Measurements from ENCODE around the gene ARF4. TPM values are rescaled to one million over a fixed set of nuclear protein-coding genes. Genes with fewer than 3 reads are reported as not detected.

ARF4 gene
- total RNA-seq, 2 donors from 2014 or later = 136 to 139 TPM

- peak within 1 kb of the TSS; percentile 79 to 89 for H3K27ac ChIP-seq
- DNase-seq (ENCODE audit: low spot score) (peak; percentile 67), ATAC-seq (ENCODE audit: insufficient number of reproducible peaks, low FRiP score, low read depth) (peak; percentile 97)
- no peaks in the 10 kb centered on the region for H3K9me3 ChIP-seq
- no peak for TF ChIP-seq CTCF (IDR thresholded peaks at IDR 0.05)
- H3K36me3 ChIP-seq = no peaks in the 10 kb centered on the region
- H3K4me1 ChIP-seq (ENCODE audit: control insufficient read depth in 1 of 2, low read depth in 2 of 2) = peaks cover 24 to 31% of the 10 kb centered on the region in 2 donors
- no peaks in the 10 kb centered on the region for H3K27me3 ChIP-seq (replicated peaks; ENCODE audit: insufficient read depth)
- peak within 1 kb of the TSS; percentile 78 for H3K4me3 ChIP-seq
Observed at GRCh38 chr3:57555738-57556458, 41.2 kb downstream of the ARF4 start, which contains the start of gene PDE12. PDE12 (plus strand) TSS chr3:57556274; CDS start chr3:57556380, 106 bp downstream.

- H3K27ac ChIP-seq = peak overlapping the region; percentile 79 to 89
- no peaks in the 10 kb centered on the region for H3K36me3 ChIP-seq
- peaks cover 24 to 31% of the 10 kb centered on the region in 2 donors for H3K4me1 ChIP-seq (ENCODE audit: control insufficient read depth in 1 of 2, low read depth in 2 of 2)
- TF ChIP-seq CTCF (IDR thresholded peaks at IDR 0.05) = no peak
- no peaks in the 10 kb centered on the region for H3K9me3 ChIP-seq
- H3K4me3 ChIP-seq = peak overlapping the region; percentile 78
- no peak for ATAC-seq (ENCODE audit: insufficient number of reproducible peaks, low FRiP score, low read depth)
- no peak for DNase-seq (ENCODE audit: low spot score)
- no peaks in the 10 kb centered on the region for H3K27me3 ChIP-seq (replicated peaks; ENCODE audit: insufficient read depth)
Observed at GRCh38 chr3:57555306-57555705, 41.8 kb downstream of the ARF4 start.

- Histone ChIP-seq H3K36me3 (no peaks in the 10 kb centered on the region), H3K4me3 (no peak overlapping the region), H3K9me3 (no peaks in the 10 kb centered on the region), H3K27me3 (replicated peaks; ENCODE audit: insufficient read depth) (no peaks in the 10 kb centered on the region), H3K4me1 (ENCODE audit: control insufficient read depth in 1 of 2, low read depth in 2 of 2) (peaks cover 13 to 27% of the 10 kb centered on the region in 2 donors), H3K27ac (peak overlapping the region in 1 of 2 donors; percentile 9)
- DNase-seq (ENCODE audit: low spot score) = no peak
- TF ChIP-seq CTCF (IDR thresholded peaks at IDR 0.05) = no peak
- no peak for ATAC-seq (ENCODE audit: insufficient number of reproducible peaks, low FRiP score, low read depth)
Observed at GRCh38 chr3:57546616-57547015, 50.5 kb downstream of the ARF4 start.

GRCh38 chr3:57545636-57546268 lies 51.4 kb downstream of the ARF4 start:
- peak overlapping the region; percentile 4 to 9 for H3K27ac ChIP-seq
- ATAC-seq (ENCODE audit: insufficient number of reproducible peaks, low FRiP score, low read depth) (no peak), DNase-seq (ENCODE audit: low spot score) (no peak)
- TF ChIP-seq CTCF (IDR thresholded peaks at IDR 0.05) = no peak
- H3K36me3 ChIP-seq = no peaks in the 10 kb centered on the region
- peaks cover 13 to 27% of the 10 kb centered on the region in 2 donors for H3K4me1 ChIP-seq (ENCODE audit: control insufficient read depth in 1 of 2, low read depth in 2 of 2)
- H3K4me3 ChIP-seq = peak overlapping the region; percentile 22
- H3K27me3 ChIP-seq (replicated peaks; ENCODE audit: insufficient read depth) = no peaks in the 10 kb centered on the region
- H3K9me3 ChIP-seq = no peaks in the 10 kb centered on the region

Measured in thoracic aorta (tissue), 2 donors.